GM12874 (cell line): Measurements from ENCODE around the gene BDP1.

Experiments used
- CTCF ChIP-seq: IDR thresholded peaks from 2 replicates; pipeline ENCODE4 v1.5.1; 2011; ENCODE audit warnings: low read depth, mild to moderate bottlenecking, control low read depth, low read length, moderate library complexity; ENCODE audit not compliant: insufficient read depth

BDP1 gene

GRCh38 chr5:71537687-71538086 lies 82.2 kb downstream of the BDP1 start:
- TF ChIP-seq CTCF: no peak

GRCh38 chr5:71563161-71563560 lies 107.7 kb downstream of the BDP1 start:
- no peak for TF ChIP-seq CTCF

GRCh38 chr5:71564895-71565294 lies 109.4 kb downstream of the BDP1 start:
- TF ChIP-seq CTCF: no peak

- TF ChIP-seq CTCF: no peak
These were observed 114.5 kb downstream of the BDP1 start for GRCh38 chr5:71569748-71570509.

- no peak for TF ChIP-seq CTCF
These were observed 118.1 kb downstream of the BDP1 start for GRCh38 chr5:71573591-71573990.

GRCh38 chr5:71576241-71576640 lies 120.8 kb downstream of the BDP1 start:
- no peak for TF ChIP-seq CTCF

- TF ChIP-seq CTCF: no peak
These were observed 127.6 kb downstream of the BDP1 start for GRCh38 chr5:71582945-71583584.
